Prostate gland (tissue), 2 donors: Measurements from ENCODE around the gene ARHGAP27.
A peak's percentile ranks its signal among the peaks of the same experiment; 100 is the strongest.

ENCODE experiments used
- CTCF ChIP-seq, 4 experiments: fragments of 200-600 bp in 2 of 4; fragments of 450-650 bp in 2 of 4; sonication (generic) in 2 of 4; IDR thresholded peaks; 1 replicate in 3 of 4; 2 replicates in 1 of 4; pipeline ENCODE4 v1.5.1; 2016 to 2019; ENCODE audit warnings: antibody characterized with exemption in 4 of 4, mild to moderate bottlenecking in 2 of 4, moderate library complexity in 2 of 4
- POLR2A ChIP-seq: fragments of 450-650 bp; IDR thresholded peaks from one replicate; pipeline ENCODE4 v1.6.1; 2016; ENCODE audit warnings: antibody characterized with exemption, mild to moderate bottlenecking
- POLR2AphosphoS5 ChIP-seq: sonication (generic); formaldehyde crosslinking; IDR thresholded peaks from one replicate; pipeline ENCODE4 v1.6.1; 2017; ENCODE audit warnings: antibody characterized with exemption

DNA sequence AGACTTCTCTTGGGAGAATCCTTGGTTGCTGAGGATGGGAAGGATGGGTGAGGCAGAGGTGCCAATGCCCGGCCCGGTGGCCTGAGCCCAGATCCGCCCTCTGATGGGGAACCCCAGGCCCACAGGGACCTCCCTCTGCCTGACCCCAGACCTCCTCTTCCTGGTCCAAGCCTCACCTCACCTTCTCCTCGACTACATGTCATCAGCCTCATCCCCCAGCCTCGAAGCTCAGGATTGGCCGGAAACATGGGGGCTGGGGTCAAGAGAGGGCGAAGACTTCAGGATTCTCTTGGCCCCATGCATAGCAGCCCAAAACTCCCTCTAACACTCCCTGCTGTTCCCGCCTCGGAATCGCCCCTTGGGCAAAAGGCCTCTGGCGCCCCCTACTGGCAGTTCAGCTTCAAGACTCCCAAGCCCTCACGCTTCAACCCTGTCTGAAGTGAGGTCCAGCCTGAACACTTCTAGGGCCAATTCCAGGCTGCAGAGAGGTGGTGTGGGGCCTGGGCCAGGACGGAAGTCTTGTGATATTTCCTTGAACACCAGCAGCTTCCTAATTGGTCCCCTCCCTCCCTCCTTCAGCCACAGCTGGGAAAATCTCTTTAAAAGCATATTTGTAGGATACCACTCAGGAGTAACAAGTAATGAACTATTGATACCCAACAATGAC, 47.2 kb downstream of the ARHGAP27 start:
- TF ChIP-seq POLR2A (no peak), CTCF (IDR thresholded peaks at IDR 0.05) (peak; percentile 98 to 99 (median 98)), POLR2AphosphoS5 (peak; percentile 85)
